ENCODE data around the gene SIM2. TPM values are rescaled to one million over a fixed set of nuclear protein-coding genes. Genes with fewer than 3 reads are reported as not detected.
A peak's percentile ranks its signal among the peaks of the same experiment; 100 is the strongest.

Gene SIM2
- total and polyA plus RNA-seq, 2 experiments from 2014 or later: 0.14 TPM; not detected in 1

DNA sequence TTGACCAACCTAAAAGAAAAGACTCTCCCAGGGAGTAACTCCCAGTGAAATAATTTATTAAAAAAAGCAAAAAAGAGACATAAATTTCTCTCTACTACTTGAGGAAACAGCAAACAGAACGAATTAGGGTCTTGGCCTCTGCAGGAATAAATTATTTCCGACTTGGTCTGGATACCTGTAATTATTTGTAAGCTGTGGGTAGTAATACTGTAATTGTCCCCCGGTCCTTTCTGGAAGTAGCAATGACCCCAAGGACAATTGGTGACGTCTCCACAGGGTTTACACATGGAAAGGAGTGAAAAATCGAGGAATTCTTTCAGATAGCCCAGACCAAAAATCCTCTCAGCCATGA lies 3.7 kb upstream of the SIM2 start:
- H4K20me1 ChIP-seq (ENCODE audit: insufficient read depth): no peaks in the 10 kb centered on the region
- H3K9me2 ChIP-seq (ENCODE audit: insufficient read depth): no peaks in the 10 kb centered on the region
- no peak overlapping the region for H2AFZ ChIP-seq
- H3K27me3 ChIP-seq (replicated peaks; ENCODE audit: insufficient read depth): peaks cover 94% of the 10 kb centered on the region
- H3K79me2 ChIP-seq (ENCODE audit: insufficient read depth): no peaks in the 10 kb centered on the region
- no peaks in the 10 kb centered on the region for H3K36me3 ChIP-seq (ENCODE audit: low read depth)
- peaks cover 9% of the 10 kb centered on the region for H3F3A ChIP-seq (ENCODE audit: insufficient read depth)
- H3K4me3 ChIP-seq: no peak overlapping the region
- in situ Hi-C loops (cut with MboI): no loop called here
- no peaks in the 10 kb centered on the region for H3K9me3 ChIP-seq (ENCODE audit: low read depth)
- H3K9ac ChIP-seq: no peak overlapping the region
- no peak overlapping the region for H3K4me2 ChIP-seq (ENCODE audit: unreplicated experiment)
- no peak for DNase-seq
- H3K4me1 ChIP-seq (ENCODE audit: insufficient read depth): no peaks in the 10 kb centered on the region
- 29 to 37% methylated on average over 5 of the region's 5 CpGs for WGBS, 2 experiments (ENCODE audit: low coverage in 1 of 2, low lambda C conversion rate in 2 of 2, missing lambda C conversion rate in 2 of 2)
- TF ChIP-seq EZH2 (IDR thresholded peaks at IDR 0.05; ENCODE audit: insufficient read depth, poor library complexity, severe bottlenecking) (no peak), EZH2phosphoT487 (IDR thresholded peaks at IDR 0.05; ENCODE audit: insufficient read depth, low read depth) (0 out of 2 replicates have a peak, but pooled peaks have one; percentile 8)
- H3K27ac ChIP-seq: no peak overlapping the region

DNA sequence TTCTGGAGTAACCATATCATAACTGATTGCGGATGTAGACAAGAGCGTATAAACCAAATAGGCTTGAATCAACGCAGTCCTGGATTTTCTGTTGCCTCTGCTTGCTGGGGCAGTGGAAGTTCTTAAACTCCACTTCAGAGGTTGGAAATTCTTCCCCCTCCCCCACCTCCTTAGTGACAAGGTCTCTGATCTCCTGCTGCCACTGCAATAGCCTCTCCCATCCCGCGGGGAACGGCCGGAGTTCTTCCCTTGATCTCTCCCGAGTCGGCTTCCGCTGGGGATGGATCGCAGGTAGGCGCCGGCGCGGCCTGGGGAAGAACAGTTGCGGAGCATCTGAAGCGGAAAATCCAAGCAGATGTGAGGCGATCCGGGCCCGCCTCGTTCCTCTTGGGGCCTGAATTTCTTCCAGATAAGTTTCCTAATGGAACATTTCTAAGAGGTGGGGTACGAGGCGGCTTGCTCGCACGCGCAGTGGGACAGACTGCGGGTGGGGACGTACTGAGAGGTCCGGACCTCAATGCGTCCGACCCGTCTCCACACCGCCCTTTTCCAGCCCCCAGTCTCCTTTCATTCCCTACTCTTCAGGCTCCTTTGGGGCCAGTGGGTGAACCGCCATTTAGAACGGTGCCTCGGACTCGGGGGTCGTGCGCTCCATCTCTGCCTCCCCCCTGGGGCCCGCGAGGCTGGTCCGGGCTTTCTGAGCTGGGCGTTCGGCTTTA lies 3.1 kb upstream of the SIM2 start:
- no peak overlapping the region for H3K27ac ChIP-seq
- no peaks in the 10 kb centered on the region for H3K9me2 ChIP-seq (ENCODE audit: insufficient read depth)
- in situ Hi-C loops (cut with MboI): no loop called here
- no peaks in the 10 kb centered on the region for H3K9me3 ChIP-seq (ENCODE audit: low read depth)
- no peak for DNase-seq
- H3K4me3 ChIP-seq: no peak overlapping the region
- no peak overlapping the region for H3K4me2 ChIP-seq (ENCODE audit: unreplicated experiment)
- 20% methylated on average over 43 to 44 of the region's 44 CpGs for WGBS, 2 experiments (ENCODE audit: low coverage in 1 of 2, low lambda C conversion rate in 2 of 2, missing lambda C conversion rate in 2 of 2)
- no peaks in the 10 kb centered on the region for H3K36me3 ChIP-seq (ENCODE audit: low read depth)
- H3K4me1 ChIP-seq (ENCODE audit: insufficient read depth): no peaks in the 10 kb centered on the region
- H3K27me3 ChIP-seq (replicated peaks; ENCODE audit: insufficient read depth): peaks cover 94% of the 10 kb centered on the region
- peaks cover 7% of the 10 kb centered on the region for H3F3A ChIP-seq (ENCODE audit: insufficient read depth)
- no peak overlapping the region for H3K9ac ChIP-seq
- no peaks in the 10 kb centered on the region for H3K79me2 ChIP-seq (ENCODE audit: insufficient read depth)
- H4K20me1 ChIP-seq (ENCODE audit: insufficient read depth): no peaks in the 10 kb centered on the region
- TF ChIP-seq EZH2phosphoT487 (IDR thresholded peaks at IDR 0.05; ENCODE audit: insufficient read depth, low read depth) (no peak), EZH2 (IDR thresholded peaks at IDR 0.05; ENCODE audit: insufficient read depth, poor library complexity, severe bottlenecking) (no peak)
- H2AFZ ChIP-seq: no peak overlapping the region

DNA sequence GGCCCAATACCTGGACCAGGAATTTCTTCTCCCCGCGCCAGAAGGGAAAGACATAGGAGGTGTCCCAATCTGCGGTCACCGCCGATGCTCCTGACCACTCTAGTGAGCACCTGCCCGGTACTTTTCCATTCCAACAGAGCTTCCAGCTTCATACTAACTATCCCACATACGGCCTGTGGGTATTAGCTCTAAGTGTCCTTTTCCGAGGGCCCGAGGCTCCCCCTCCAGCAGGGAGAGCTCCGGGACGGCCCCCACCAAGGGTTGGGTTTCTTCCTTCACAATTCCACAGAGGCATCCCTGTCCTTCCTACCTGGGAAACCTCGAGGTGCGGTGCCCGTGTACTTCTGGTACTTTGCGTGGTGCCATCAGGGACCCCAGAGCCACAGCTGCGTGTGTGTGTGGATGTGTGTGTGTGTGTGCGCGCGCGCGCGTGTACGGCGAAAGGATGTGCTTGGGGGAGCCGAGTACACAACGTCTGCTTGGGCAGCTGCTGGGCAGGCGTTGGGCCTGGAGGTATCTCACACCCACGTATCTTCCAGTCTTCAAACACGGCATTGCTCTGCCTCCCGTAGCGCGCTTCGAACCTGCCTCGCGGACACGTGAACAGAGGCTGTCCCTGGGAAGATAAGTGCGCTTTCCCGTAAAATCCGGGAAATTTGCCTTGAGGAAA lies 2.4 kb upstream of the SIM2 start:
- in situ Hi-C loops (cut with MboI): no loop called here
- H4K20me1 ChIP-seq (ENCODE audit: insufficient read depth): no peaks in the 10 kb centered on the region
- WGBS, 2 experiments (ENCODE audit: low coverage in 1 of 2, low lambda C conversion rate in 2 of 2, missing lambda C conversion rate in 2 of 2): 4 to 8% methylated on average over 39 of the region's 39 CpGs
- H3K36me3 ChIP-seq (ENCODE audit: low read depth): no peaks in the 10 kb centered on the region
- no peaks in the 10 kb centered on the region for H3K79me2 ChIP-seq (ENCODE audit: insufficient read depth)
- H3K4me3 ChIP-seq: no peak overlapping the region
- TF ChIP-seq EZH2phosphoT487 (IDR thresholded peaks at IDR 0.05; ENCODE audit: insufficient read depth, low read depth) (no peak; the same call in 1 of the 2 replicates), EZH2 (IDR thresholded peaks at IDR 0.05; ENCODE audit: insufficient read depth, poor library complexity, severe bottlenecking) (no peak)
- peaks cover 94% of the 10 kb centered on the region for H3K27me3 ChIP-seq (replicated peaks; ENCODE audit: insufficient read depth)
- H3K9ac ChIP-seq: no peak overlapping the region
- H3K27ac ChIP-seq: no peak overlapping the region
- no peak overlapping the region for H2AFZ ChIP-seq
- H3K4me2 ChIP-seq (ENCODE audit: unreplicated experiment): no peak overlapping the region
- H3K9me3 ChIP-seq (ENCODE audit: low read depth): no peaks in the 10 kb centered on the region
- H3K4me1 ChIP-seq (ENCODE audit: insufficient read depth): no peaks in the 10 kb centered on the region
- H3K9me2 ChIP-seq (ENCODE audit: insufficient read depth): no peaks in the 10 kb centered on the region
- DNase-seq: no peak
- H3F3A ChIP-seq (ENCODE audit: insufficient read depth): no peaks in the 10 kb centered on the region

DNA sequence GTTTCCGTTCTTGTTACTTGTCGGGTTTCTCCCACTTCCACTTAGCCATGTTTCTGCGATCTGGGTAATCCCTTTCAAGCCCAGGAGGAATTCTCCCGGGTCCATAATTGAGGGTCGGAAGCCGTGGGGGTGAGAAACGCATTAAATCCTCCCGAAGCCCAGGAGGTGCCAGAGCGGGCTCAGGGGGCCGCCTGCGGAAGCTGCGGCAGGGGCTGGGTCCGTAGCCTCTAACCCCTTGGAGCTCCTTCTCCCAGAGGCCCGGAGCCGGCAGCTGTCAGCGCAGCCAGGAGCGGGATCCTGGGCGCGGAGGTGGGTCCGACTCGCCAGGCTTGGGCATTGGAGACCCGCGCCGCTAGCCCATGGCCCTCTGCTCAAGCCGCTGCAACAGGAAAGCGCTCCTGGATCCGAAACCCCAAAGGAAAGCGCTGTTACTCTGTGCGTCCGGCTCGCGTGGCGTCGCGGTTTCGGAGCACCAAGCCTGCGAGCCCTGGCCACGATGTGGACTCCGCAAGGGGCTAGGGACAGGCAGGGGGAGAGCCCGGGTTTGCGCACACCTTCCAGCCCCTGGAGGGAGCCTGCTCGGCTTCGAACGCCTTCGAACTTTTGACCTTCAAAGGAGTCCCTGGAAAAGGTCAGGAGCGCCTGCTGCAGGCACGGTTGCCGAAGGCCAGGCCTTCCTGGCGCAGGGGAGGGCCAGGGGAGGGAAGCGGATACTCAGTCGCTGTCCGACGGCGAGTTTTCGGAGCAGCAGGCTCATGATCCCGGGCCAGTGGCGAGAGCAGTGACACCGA lies 1.7 kb upstream of the SIM2 start:
- H3K4me3 ChIP-seq: no peak overlapping the region
- H2AFZ ChIP-seq: no peak overlapping the region
- no peaks in the 10 kb centered on the region for H3K9me3 ChIP-seq (ENCODE audit: low read depth)
- no peak overlapping the region for H3K4me2 ChIP-seq (ENCODE audit: unreplicated experiment)
- no peaks in the 10 kb centered on the region for H3K4me1 ChIP-seq (ENCODE audit: insufficient read depth)
- H3K36me3 ChIP-seq (ENCODE audit: low read depth): no peaks in the 10 kb centered on the region
- H4K20me1 ChIP-seq (ENCODE audit: insufficient read depth): no peaks in the 10 kb centered on the region
- H3K9ac ChIP-seq: no peak overlapping the region
- WGBS, 2 experiments (ENCODE audit: low coverage in 1 of 2, low lambda C conversion rate in 2 of 2, missing lambda C conversion rate in 2 of 2): 9 to 10% methylated on average over 58 of the region's 58 CpGs
- no peak overlapping the region for H3K27ac ChIP-seq
- no peaks in the 10 kb centered on the region for H3K9me2 ChIP-seq (ENCODE audit: insufficient read depth)
- no peak for DNase-seq
- no peaks in the 10 kb centered on the region for H3K79me2 ChIP-seq (ENCODE audit: insufficient read depth)
- H3K27me3 ChIP-seq (replicated peaks; ENCODE audit: insufficient read depth): peaks cover 94% of the 10 kb centered on the region
- no peaks in the 10 kb centered on the region for H3F3A ChIP-seq (ENCODE audit: insufficient read depth)
- in situ Hi-C loops (cut with MboI): no loop called here
- TF ChIP-seq EZH2phosphoT487 (IDR thresholded peaks at IDR 0.05; ENCODE audit: insufficient read depth, low read depth) (no peak; the same call in 1 of the 2 replicates), EZH2 (IDR thresholded peaks at IDR 0.05; ENCODE audit: insufficient read depth, poor library complexity, severe bottlenecking) (peak; percentile 89)

Measured in GM23248 (cell line).